GM18868 (cell line): ENCODE measurements around the gene FAM219A.
"Not testable (repeated sequence)": the region's sequence is repeated elsewhere in the genome, so short reads cannot be mapped to it uniquely, and the experiment has no call there.

Source experiments
- ATAC-seq: cut with Tn5 transposase; IDR thresholded peaks from one replicate; pipeline ENCODE4 v1.9.1; 2021; ENCODE audit warnings: mild to moderate bottlenecking, moderate library complexity; ENCODE audit not compliant: unreplicated experiment

Gene FAM219A

GRCh38 chr9:34446951-34447350 is 11.4 kb downstream of the FAM219A start:
- no peak for ATAC-seq

GRCh38 chr9:34446468-34446891 is 11.9 kb downstream of the FAM219A start:
- no peak for ATAC-seq

- no peak for ATAC-seq
These were observed 14.4 kb downstream of the FAM219A start for GRCh38 chr9:34443976-34444375.

GRCh38 chr9:34443533-34443932 is 14.8 kb downstream of the FAM219A start:
- ATAC-seq: no peak

GRCh38 chr9:34442770-34443169 is 15.6 kb downstream of the FAM219A start:
- ATAC-seq: no peak

- ATAC-seq: no peak
These were observed 18.4 kb downstream of the FAM219A start for GRCh38 chr9:34440017-34440416.

GRCh38 chr9:34438465-34438864 is 19.9 kb downstream of the FAM219A start:
- not testable (repeated sequence) for ATAC-seq

GRCh38 chr9:34437926-34438307 is 20.5 kb downstream of the FAM219A start:
- ATAC-seq: not testable (repeated sequence)

GRCh38 chr9:34437006-34437925 is 21.1 kb downstream of the FAM219A start:
- ATAC-seq: peak; percentile 57

GRCh38 chr9:34431667-34432066 is 26.7 kb downstream of the FAM219A start:
- no peak for ATAC-seq

- no peak for ATAC-seq
These were observed 27.4 kb downstream of the FAM219A start for GRCh38 chr9:34430843-34431437.

- ATAC-seq: no peak
These were observed 29.9 kb downstream of the FAM219A start for GRCh38 chr9:34428325-34428958.

- no peak for ATAC-seq
These were observed 31.9 kb downstream of the FAM219A start for GRCh38 chr9:34426347-34427074.

- no peak for ATAC-seq
These were observed 38.5 kb downstream of the FAM219A start for GRCh38 chr9:34419716-34420504.

GRCh38 chr9:34417734-34418133 is 40.6 kb downstream of the FAM219A start:
- no peak for ATAC-seq

GRCh38 chr9:34413231-34413852 is 45.0 kb downstream of the FAM219A start:
- ATAC-seq: no peak

GRCh38 chr9:34412336-34412735 is 46.0 kb downstream of the FAM219A start:
- ATAC-seq: no peak

- no peak for ATAC-seq
These were observed 49.2 kb downstream of the FAM219A start for GRCh38 chr9:34409154-34409553.

GRCh38 chr9:34408173-34408572 is 50.2 kb downstream of the FAM219A start:
- no peak for ATAC-seq

- ATAC-seq: no peak
These were observed 52.2 kb downstream of the FAM219A start for GRCh38 chr9:34406219-34406618.
